Cardiac fibroblast (primary cell): ENCODE results near the gene UBE3D.

ENCODE experiments used
- DNase-seq, 2 donors: peaks; one replicate each; pipeline versions ENCODE4 v3.0.0 to v3.0.0-alpha.2; 2010; ENCODE audit warnings: low read depth in 2 of 2
- H3K4me3 ChIP-seq, 2 donors: replicated peaks in 1 of 2; 1 replicate in 1 of 2; 2 replicates in 1 of 2; pipeline ENCODE4 v1.5.1; 2011; ENCODE audit warnings: low read depth in 2 of 2, low read length in 2 of 2, mild to moderate bottlenecking in 2 of 2, moderate library complexity in 1 of 2
- CTCF ChIP-seq: IDR thresholded peaks from one replicate; pipeline ENCODE4 v1.5.1; 2011; ENCODE audit warnings: low read depth, mild to moderate bottlenecking, low read length, inconsistent platforms

Gene UBE3D

GRCh38 chr6:82963191-82963925 lies 102.3 kb downstream of the UBE3D start:
- no peak for DNase-seq
- H3K4me3 ChIP-seq, result no peak overlapping the region
- no peak for TF ChIP-seq CTCF

GRCh38 chr6:82959385-82959941 lies 106.2 kb downstream of the UBE3D start:
- peak in 1 of 2 donors; percentile 59 for DNase-seq
- no peak for TF ChIP-seq CTCF
- no peak overlapping the region for H3K4me3 ChIP-seq

- no peak for DNase-seq
- no peak for TF ChIP-seq CTCF
- no peak overlapping the region for H3K4me3 ChIP-seq
Observed at GRCh38 chr6:82958551-82958950, 107.1 kb downstream of the UBE3D start.

- no peak for DNase-seq
- H3K4me3 ChIP-seq, result no peak overlapping the region
- TF ChIP-seq CTCF, result no peak
Observed at GRCh38 chr6:82957868-82958245, 107.8 kb downstream of the UBE3D start.

GRCh38 chr6:82957171-82957867 lies 108.3 kb downstream of the UBE3D start:
- no peak overlapping the region for H3K4me3 ChIP-seq
- no peak for DNase-seq
- no peak for TF ChIP-seq CTCF

GRCh38 chr6:82955841-82956240 lies 109.8 kb downstream of the UBE3D start:
- peak; percentile 35 to 60 for DNase-seq
- H3K4me3 ChIP-seq, result no peak overlapping the region
- TF ChIP-seq CTCF, result no peak
